Vagina (tissue), 2 donors: ENCODE data around the gene TRAF1.

Experiments used
- POLR2A ChIP-seq, 2 donors: fragments of 450-650 bp; IDR thresholded peaks; one replicate each; pipeline ENCODE4 v1.6.1; 2017; ENCODE audit warnings: antibody characterized with exemption in 2 of 2, mild to moderate bottlenecking in 2 of 2, moderate library complexity in 2 of 2
- POLR2AphosphoS5 ChIP-seq, 2 donors: sonication (generic); formaldehyde crosslinking; IDR thresholded peaks; one replicate each; pipeline ENCODE4 v1.9.0; 2017; ENCODE audit warnings: antibody characterized with exemption in 2 of 2, mild to moderate bottlenecking in 2 of 2, low read depth in 1 of 2; ENCODE audit not compliant: insufficient read depth in 1 of 2
- TF ChIP-seq, protein P1 (sequence below), 3 experiments: fragments of 450-650 bp in 2 of 3; fragments of 200-600 bp in 1 of 3; sonication (generic) in 1 of 3; IDR thresholded peaks; one replicate each; pipeline ENCODE4 v1.5.1; 2017 to 2019; ENCODE audit warnings: antibody characterized with exemption in 3 of 3, mild to moderate bottlenecking in 2 of 3, moderate library complexity in 2 of 3

GRCh38 chr9:120928015-120928482 is 1.5 kb upstream of the TRAF1 start:
- TF ChIP-seq, protein P1, sequence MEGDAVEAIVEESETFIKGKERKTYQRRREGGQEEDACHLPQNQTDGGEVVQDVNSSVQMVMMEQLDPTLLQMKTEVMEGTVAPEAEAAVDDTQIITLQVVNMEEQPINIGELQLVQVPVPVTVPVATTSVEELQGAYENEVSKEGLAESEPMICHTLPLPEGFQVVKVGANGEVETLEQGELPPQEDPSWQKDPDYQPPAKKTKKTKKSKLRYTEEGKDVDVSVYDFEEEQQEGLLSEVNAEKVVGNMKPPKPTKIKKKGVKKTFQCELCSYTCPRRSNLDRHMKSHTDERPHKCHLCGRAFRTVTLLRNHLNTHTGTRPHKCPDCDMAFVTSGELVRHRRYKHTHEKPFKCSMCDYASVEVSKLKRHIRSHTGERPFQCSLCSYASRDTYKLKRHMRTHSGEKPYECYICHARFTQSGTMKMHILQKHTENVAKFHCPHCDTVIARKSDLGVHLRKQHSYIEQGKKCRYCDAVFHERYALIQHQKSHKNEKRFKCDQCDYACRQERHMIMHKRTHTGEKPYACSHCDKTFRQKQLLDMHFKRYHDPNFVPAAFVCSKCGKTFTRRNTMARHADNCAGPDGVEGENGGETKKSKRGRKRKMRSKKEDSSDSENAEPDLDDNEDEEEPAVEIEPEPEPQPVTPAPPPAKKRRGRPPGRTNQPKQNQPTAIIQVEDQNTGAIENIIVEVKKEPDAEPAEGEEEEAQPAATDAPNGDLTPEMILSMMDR (IDR thresholded peaks at IDR 0.05), result no peak
- TF ChIP-seq POLR2AphosphoS5 (IDR thresholded peaks at IDR 0.05; ENCODE audit: insufficient read depth in 1 of 2, low read depth in 1 of 2), result peak in 1 of 2 donors; percentile 16
- no peak for TF ChIP-seq POLR2A (IDR thresholded peaks at IDR 0.05)
